ENCODE measurements around the gene GNAS.

Gene GNAS

GRCh38 chr20:58894652-58895447 lies 42.3 kb downstream of the GNAS start:
- Histone ChIP-seq H2AFZ (ENCODE audit: low read depth, low read length) (no peak overlapping the region), H3K27me3 (ENCODE audit: low read depth, low read length) (no peaks in the 10 kb centered on the region), H3K4me1 (ENCODE audit: low read length) (peaks cover 24% of the 10 kb centered on the region), H3K79me2 (ENCODE audit: low read length) (peaks cover 91% of the 10 kb centered on the region), H3K9me3 (ENCODE audit: insufficient read depth, low read length) (no peaks in the 10 kb centered on the region), H3K4me3 (ENCODE audit: low read length) (no peak overlapping the region), H4K20me1 (ENCODE audit: insufficient read depth, low read length) (peaks cover 67% of the 10 kb centered on the region), H3K9ac (ENCODE audit: low read length) (no peak overlapping the region), H3K27ac (ENCODE audit: low read length) (no peak overlapping the region), H3K36me3 (replicated peaks; ENCODE audit: low read depth, low read length) (peaks cover 47% of the 10 kb centered on the region), H3K4me2 (ENCODE audit: low read length) (peak overlapping the region; percentile 87)
- no peak for TF ChIP-seq EZH2phosphoT487 (IDR thresholded peaks at IDR 0.05; ENCODE audit: low read depth)
- no peak for TF ChIP-seq CTCF (IDR thresholded peaks at IDR 0.05; ENCODE audit: low read depth, low read length)

GRCh38 chr20:58895448-58896180 lies 43.1 kb downstream of the GNAS start:
- Histone ChIP-seq H3K9me3 (ENCODE audit: insufficient read depth, low read length) (no peaks in the 10 kb centered on the region), H3K4me1 (ENCODE audit: low read length) (peaks cover 24% of the 10 kb centered on the region), H3K27me3 (ENCODE audit: low read depth, low read length) (no peaks in the 10 kb centered on the region), H3K79me2 (ENCODE audit: low read length) (peaks cover 91% of the 10 kb centered on the region), H4K20me1 (ENCODE audit: insufficient read depth, low read length) (peaks cover 74% of the 10 kb centered on the region), H2AFZ (ENCODE audit: low read depth, low read length) (no peak overlapping the region), H3K9ac (ENCODE audit: low read length) (no peak overlapping the region), H3K4me2 (ENCODE audit: low read length) (peak overlapping the region; percentile 87; the same call in 1 of the 2 replicates), H3K36me3 (replicated peaks; ENCODE audit: low read depth, low read length) (peaks cover 55% of the 10 kb centered on the region), H3K27ac (ENCODE audit: low read length) (no peak overlapping the region), H3K4me3 (ENCODE audit: low read length) (no peak overlapping the region)
- TF ChIP-seq EZH2phosphoT487 (IDR thresholded peaks at IDR 0.05; ENCODE audit: low read depth): no peak

GRCh38 chr20:58896820-58897219 lies 44.3 kb downstream of the GNAS start:
- H3K4me2 ChIP-seq (ENCODE audit: low read length): no peak overlapping the region
- H3K9ac ChIP-seq (ENCODE audit: low read length): no peak overlapping the region
- peaks cover 66% of the 10 kb centered on the region for H3K36me3 ChIP-seq (replicated peaks; ENCODE audit: low read depth, low read length)

GRCh38 chr20:58897488-58897887 lies 45.0 kb downstream of the GNAS start:
- H3K27ac ChIP-seq (ENCODE audit: low read length): no peak overlapping the region
- peaks cover 32% of the 10 kb centered on the region for H3K4me1 ChIP-seq (ENCODE audit: low read length)
- H3K27me3 ChIP-seq (ENCODE audit: low read depth, low read length): no peaks in the 10 kb centered on the region
- H3K79me2 ChIP-seq (ENCODE audit: low read length): peaks cover 100% of the 10 kb centered on the region
- H3K36me3 ChIP-seq (replicated peaks; ENCODE audit: low read depth, low read length): peaks cover 71% of the 10 kb centered on the region
- H3K4me2 ChIP-seq (ENCODE audit: low read length): no peak overlapping the region
- no peaks in the 10 kb centered on the region for H3K9me3 ChIP-seq (ENCODE audit: insufficient read depth, low read length)
- TF ChIP-seq EZH2phosphoT487 (IDR thresholded peaks at IDR 0.05; ENCODE audit: low read depth) (no peak), CTCF (IDR thresholded peaks at IDR 0.05; ENCODE audit: low read depth, low read length) (no peak)
- peaks cover 93% of the 10 kb centered on the region for H4K20me1 ChIP-seq (ENCODE audit: insufficient read depth, low read length)
- H3K4me3 ChIP-seq (ENCODE audit: low read length): no peak overlapping the region
- no peak overlapping the region for H2AFZ ChIP-seq (ENCODE audit: low read depth, low read length)
- H3K9ac ChIP-seq (ENCODE audit: low read length): no peak overlapping the region

More at GRCh38 chr20:58896820-58897219, 44.3 kb downstream of the GNAS start:
- Histone ChIP-seq H3K79me2 (ENCODE audit: low read length) (peaks cover 99% of the 10 kb centered on the region), H3K4me3 (ENCODE audit: low read length) (no peak overlapping the region), H2AFZ (ENCODE audit: low read depth, low read length) (no peak overlapping the region), H3K27me3 (ENCODE audit: low read depth, low read length) (no peaks in the 10 kb centered on the region), H4K20me1 (ENCODE audit: insufficient read depth, low read length) (peaks cover 87% of the 10 kb centered on the region), H3K9me3 (ENCODE audit: insufficient read depth, low read length) (no peaks in the 10 kb centered on the region), H3K4me1 (ENCODE audit: low read length) (peaks cover 32% of the 10 kb centered on the region), H3K27ac (ENCODE audit: low read length) (no peak overlapping the region)
- TF ChIP-seq EZH2phosphoT487 (IDR thresholded peaks at IDR 0.05; ENCODE audit: low read depth) (no peak), CTCF (IDR thresholded peaks at IDR 0.05; ENCODE audit: low read depth, low read length) (no peak)
